ENCODE measurements around the gene MAML2.

- TF ChIP-seq CTCF (IDR thresholded peaks at IDR 0.05; ENCODE audit: poor library complexity) (no peak), EZH2 (IDR thresholded peaks at IDR 0.05; ENCODE audit: borderline replicate concordance) (no peak)
Measured at GRCh38 chr11:96329419-96329818, 13.6 kb downstream of the MAML2 start.

All from hepatocyte (in vitro differentiated cells).